ENCODE measurements around the gene USB1.
A peak's percentile ranks its signal among the peaks of the same experiment; 100 is the strongest.
"Not testable (repeated sequence)": the region's sequence is repeated elsewhere in the genome, so short reads cannot be mapped to it uniquely, and the experiment has no call there.

The USB1 gene

GRCh38 chr16:57970319-57970718 is 30.9 kb upstream of the USB1 start:
- DNase-seq (ENCODE audit: low spot score), result no peak

GRCh38 chr16:57970970-57971369 is 30.2 kb upstream of the USB1 start, which contains the start of gene CNGB1:
CNGB1 (minus strand) TSS chr16:57971128; CDS start chr16:57967286, 3,842 bp downstream.
- no peak for DNase-seq (ENCODE audit: low spot score)

- DNase-seq (ENCODE audit: low spot score), result no peak
Observed at GRCh38 chr16:57971848-57972247, 29.4 kb upstream of the USB1 start.

- DNase-seq (ENCODE audit: low spot score), result no peak
Observed at GRCh38 chr16:57972306-57972705, 28.9 kb upstream of the USB1 start.

GRCh38 chr16:57976331-57976796 is 24.8 kb upstream of the USB1 start:
- no peak for DNase-seq (ENCODE audit: low spot score)

- DNase-seq (ENCODE audit: low spot score), result no peak
Observed at GRCh38 chr16:57977418-57978069, 23.7 kb upstream of the USB1 start.

GRCh38 chr16:57978070-57978465 is 23.1 kb upstream of the USB1 start:
- DNase-seq (ENCODE audit: low spot score), result not testable (repeated sequence)

- DNase-seq (ENCODE audit: low spot score), result no peak
Observed at GRCh38 chr16:57979006-57979585, 22.1 kb upstream of the USB1 start.

GRCh38 chr16:57981636-57982035 is 19.6 kb upstream of the USB1 start:
- DNase-seq (ENCODE audit: low spot score), result no peak

- no peak for DNase-seq (ENCODE audit: low spot score)
Observed at GRCh38 chr16:57982385-57982784, 18.8 kb upstream of the USB1 start.

GRCh38 chr16:57984443-57985203 is 16.6 kb upstream of the USB1 start:
- DNase-seq (ENCODE audit: low spot score), result no peak

GRCh38 chr16:57985204-57986181 is 15.7 kb upstream of the USB1 start:
- no peak for DNase-seq (ENCODE audit: low spot score)

GRCh38 chr16:57986196-57986595 is 15.0 kb upstream of the USB1 start:
- DNase-seq (ENCODE audit: low spot score), result no peak

- no peak for DNase-seq (ENCODE audit: low spot score)
Observed at GRCh38 chr16:57987441-57988177, 13.6 kb upstream of the USB1 start.

GRCh38 chr16:57988929-57989328 is 12.3 kb upstream of the USB1 start:
- DNase-seq (ENCODE audit: low spot score), result no peak

GRCh38 chr16:57991551-57992059 is 9.6 kb upstream of the USB1 start:
- no peak for DNase-seq (ENCODE audit: low spot score)

- DNase-seq (ENCODE audit: low spot score), result no peak
Observed at GRCh38 chr16:57992084-57992483, 9.1 kb upstream of the USB1 start.

GRCh38 chr16:57993438-57993837 is 7.8 kb upstream of the USB1 start:
- DNase-seq (ENCODE audit: low spot score), result no peak

- DNase-seq (ENCODE audit: low spot score), result no peak
Observed at GRCh38 chr16:57993897-57994296, 7.3 kb upstream of the USB1 start.

GRCh38 chr16:57994361-57994760 is 6.8 kb upstream of the USB1 start:
- no peak for DNase-seq (ENCODE audit: low spot score)

GRCh38 chr16:57994778-57995177 is 6.4 kb upstream of the USB1 start:
- DNase-seq (ENCODE audit: low spot score), result peak; percentile 71

Measured in kidney capillary endothelial cell (primary cell).